ENCODE measurements around the gene S1PR3.

Gene S1PR3

GRCh38 chr9:88978034-88978433 lies 13.2 kb upstream of the S1PR3 start:
- no peak for TF ChIP-seq CTCF (IDR thresholded peaks at IDR 0.05; ENCODE audit: extremely low read depth, missing control alignments)
- no peak for DNase-seq (ENCODE audit: low spot score)

GRCh38 chr9:88979021-88979420 lies 12.2 kb upstream of the S1PR3 start:
- no peak for TF ChIP-seq CTCF (IDR thresholded peaks at IDR 0.05; ENCODE audit: extremely low read depth, missing control alignments)
- no peak for DNase-seq (ENCODE audit: low spot score)

GRCh38 chr9:88979791-88980190 lies 11.5 kb upstream of the S1PR3 start:
- no peak for TF ChIP-seq CTCF (IDR thresholded peaks at IDR 0.05; ENCODE audit: extremely low read depth, missing control alignments)
- DNase-seq (ENCODE audit: low spot score), result no peak

- DNase-seq (ENCODE audit: low spot score), result no peak
- no peak for TF ChIP-seq CTCF (IDR thresholded peaks at IDR 0.05; ENCODE audit: extremely low read depth, missing control alignments)
Observed at GRCh38 chr9:88980740-88981203, 10.5 kb upstream of the S1PR3 start.

GRCh38 chr9:88983865-88984542 lies 7.3 kb upstream of the S1PR3 start:
- no peak for TF ChIP-seq CTCF (IDR thresholded peaks at IDR 0.05; ENCODE audit: extremely low read depth, missing control alignments)
- DNase-seq (ENCODE audit: low spot score), result no peak

- no peak for TF ChIP-seq CTCF (IDR thresholded peaks at IDR 0.05; ENCODE audit: extremely low read depth, missing control alignments)
- DNase-seq (ENCODE audit: low spot score), result no peak
Observed at GRCh38 chr9:88984543-88984883, 6.8 kb upstream of the S1PR3 start.

GRCh38 chr9:88985616-88986015 lies 5.7 kb upstream of the S1PR3 start:
- no peak for TF ChIP-seq CTCF (IDR thresholded peaks at IDR 0.05; ENCODE audit: extremely low read depth, missing control alignments)

More at GRCh38 chr9:88985616-88986015, 5.7 kb upstream of the S1PR3 start:
- DNase-seq (ENCODE audit: low spot score), result no peak
